MM.1S (cell line): ENCODE data around the gene C16orf54.
"Not testable (repeated sequence)": the region's sequence is repeated elsewhere in the genome, so short reads cannot be mapped to it uniquely, and the experiment has no call there.

Experiments used
- DNase-seq: peaks from one replicate; pipeline ENCODE4 v3.0.0-alpha.2; 2015
- H2AFZ ChIP-seq: fragments of 300-600 bp; sonication (generic); 2 replicates; pipeline ENCODE4 v1.6.0; 2016; ENCODE audit warnings: antibody characterized with exemption, low read length
- H3F3A ChIP-seq: fragments of 300-600 bp; sonication (generic); 2 replicates; pipeline ENCODE4 v1.6.1; 2016; ENCODE audit warnings: mild to moderate bottlenecking, antibody characterized with exemption, low read length, moderate library complexity, mixed read lengths; ENCODE audit not compliant: insufficient read depth
- H3K27ac ChIP-seq: fragments of 300-600 bp; sonication (generic); 2 replicates; pipeline ENCODE4 v1.5.1; 2016; ENCODE audit warnings: mild to moderate bottlenecking, low read length
- H3K27me3 ChIP-seq: fragments of 300-600 bp; sonication (generic); replicated peaks from 2 replicates; pipeline ENCODE4 v1.6.0; 2016; ENCODE audit warnings: low read length; ENCODE audit not compliant: insufficient read depth
- H3K36me3 ChIP-seq: fragments of 300-600 bp; sonication (generic); replicated peaks from 2 replicates; pipeline ENCODE4 v1.6.1; 2016; ENCODE audit warnings: mild to moderate bottlenecking, low read length, mixed read lengths; ENCODE audit not compliant: insufficient read depth
- H3K4me1 ChIP-seq: fragments of 300-600 bp; sonication (generic); 2 replicates; pipeline ENCODE4 v1.6.1; 2016; ENCODE audit warnings: low read length, mixed read lengths
- H3K4me2 ChIP-seq: fragments of 300-600 bp; sonication (generic); 2 replicates; pipeline ENCODE4 v1.6.0; 2016; ENCODE audit warnings: low read depth, low read length
- H3K4me3 ChIP-seq: fragments of 300-600 bp; sonication (generic); 2 replicates; pipeline ENCODE4 v1.5.1; 2016; ENCODE audit warnings: low read length, mixed read lengths
- H3K79me2 ChIP-seq: fragments of 300-600 bp; sonication (generic); 2 replicates; pipeline ENCODE4 v1.6.1; 2016; ENCODE audit warnings: mixed run types, low read length, mixed read lengths
- H3K9ac ChIP-seq: fragments of 300-600 bp; sonication (generic); 2 replicates; pipeline ENCODE4 v1.6.1; 2016; ENCODE audit warnings: low read length, mixed read lengths
- H3K9me2 ChIP-seq: fragments of 300-600 bp; sonication (generic); replicated peaks from 2 replicates; pipeline ENCODE4 v1.6.1; 2016; ENCODE audit warnings: mild to moderate bottlenecking, low read length, mixed read lengths; ENCODE audit not compliant: insufficient read depth
- H3K9me3 ChIP-seq: fragments of 300-600 bp; sonication (generic); replicated peaks from 2 replicates; pipeline ENCODE4 v1.6.1; 2016; ENCODE audit warnings: mild to moderate bottlenecking, low read length, mixed read lengths; ENCODE audit not compliant: insufficient read depth
- H4K20me1 ChIP-seq: fragments of 300-600 bp; sonication (generic); 2 replicates; pipeline ENCODE4 v1.6.1; 2016; ENCODE audit warnings: mild to moderate bottlenecking, low read length, moderate library complexity, mixed read lengths; ENCODE audit not compliant: insufficient read depth
- CTCF ChIP-seq: fragments of 300-600 bp; sonication (generic); IDR thresholded peaks from 2 replicates; pipeline ENCODE4 v1.5.1; 2016; ENCODE audit warnings: antibody characterized with exemption, low read length, mixed read lengths
- EZH2 ChIP-seq: fragments of 300-600 bp; sonication (generic); optimal IDR thresholded peaks from 2 replicates; pipeline ENCODE3; 2017; ENCODE audit warnings: low read depth, mild to moderate bottlenecking, antibody characterized with exemption, low read length, mixed read lengths
- EZH2phosphoT487 ChIP-seq: fragments of 300-600 bp; sonication (generic); IDR thresholded peaks from 2 replicates; pipeline ENCODE4 v1.6.1; 2018; ENCODE audit warnings: antibody characterized with exemption, low read length

Gene C16orf54

GRCh38 chr16:29756654-29757053 is 10.9 kb upstream of the C16orf54 start:
- no peaks in the 10 kb centered on the region for H3K27me3 ChIP-seq
- no peak overlapping the region for H3K9ac ChIP-seq
- no peak overlapping the region for H3K4me2 ChIP-seq
- no peak overlapping the region for H3K27ac ChIP-seq
- TF ChIP-seq EZH2 = no peak
- TF ChIP-seq EZH2phosphoT487 = no peak
- no peak for TF ChIP-seq CTCF
- H2AFZ ChIP-seq = no peak overlapping the region
- H3K79me2 ChIP-seq = no peaks in the 10 kb centered on the region
- DNase-seq = no peak
- no peaks in the 10 kb centered on the region for H4K20me1 ChIP-seq
- no peaks in the 10 kb centered on the region for H3K36me3 ChIP-seq
- peaks cover 6% of the 10 kb centered on the region for H3K4me1 ChIP-seq
- no peak overlapping the region for H3K4me3 ChIP-seq
- no peaks in the 10 kb centered on the region for H3K9me3 ChIP-seq
- H3F3A ChIP-seq = 0 out of 2 replicates have a peak, but pooled peaks cover 9% of the 10 kb centered on the region
- no peaks in the 10 kb centered on the region for H3K9me2 ChIP-seq

- Histone ChIP-seq H3K9me3 (no peaks in the 10 kb centered on the region), H3K27ac (no peak overlapping the region), H3K4me1 (peaks cover 6% of the 10 kb centered on the region), H3K36me3 (no peaks in the 10 kb centered on the region), H4K20me1 (no peaks in the 10 kb centered on the region), H3K4me3 (no peak overlapping the region), H2AFZ (no peak overlapping the region), H3K9ac (no peak overlapping the region), H3K79me2 (no peaks in the 10 kb centered on the region), H3K4me2 (no peak overlapping the region), H3K27me3 (no peaks in the 10 kb centered on the region), H3F3A (peaks cover 9% of the 10 kb centered on the region; the same call in 1 of the 2 replicates), H3K9me2 (no peaks in the 10 kb centered on the region)
- no peak for DNase-seq
- TF ChIP-seq CTCF = no peak
- no peak for TF ChIP-seq EZH2phosphoT487
- no peak for TF ChIP-seq EZH2
Observed at GRCh38 chr16:29753516-29753915, 7.7 kb upstream of the C16orf54 start.

GRCh38 chr16:29748760-29749149 is 3.0 kb upstream of the C16orf54 start:
- not testable (repeated sequence) for H3K4me3 ChIP-seq, H3K9me3 ChIP-seq, H2AFZ ChIP-seq, H3K9me2 ChIP-seq, H3K27ac ChIP-seq, H3K36me3 ChIP-seq, H3F3A ChIP-seq, H4K20me1 ChIP-seq, H3K9ac ChIP-seq, H3K27me3 ChIP-seq, H3K4me2 ChIP-seq, DNase-seq
- H3K4me1 ChIP-seq = peaks cover 23% of the 10 kb centered on the region
- peaks cover 20% of the 10 kb centered on the region for H3K79me2 ChIP-seq

- H3K4me3 ChIP-seq = no peak overlapping the region
- H3K27me3 ChIP-seq = no peaks in the 10 kb centered on the region
- no peaks in the 10 kb centered on the region for H3K36me3 ChIP-seq
- no peak for TF ChIP-seq EZH2
- no peak for TF ChIP-seq CTCF
- no peak for TF ChIP-seq EZH2phosphoT487
- no peaks in the 10 kb centered on the region for H3K9me2 ChIP-seq
- DNase-seq = no peak
- H2AFZ ChIP-seq = no peak overlapping the region
- H3K9me3 ChIP-seq = no peaks in the 10 kb centered on the region
- no peak overlapping the region for H3K9ac ChIP-seq
- H3K4me2 ChIP-seq = no peak overlapping the region
- H3F3A ChIP-seq = peaks cover 5% of the 10 kb centered on the region; the same call in 1 of the 2 replicates
- no peaks in the 10 kb centered on the region for H4K20me1 ChIP-seq
- no peak overlapping the region for H3K27ac ChIP-seq
- H3K4me1 ChIP-seq = peaks cover 23% of the 10 kb centered on the region
- peaks cover 20% of the 10 kb centered on the region for H3K79me2 ChIP-seq
Observed at GRCh38 chr16:29747947-29748759, 2.4 kb upstream of the C16orf54 start.

- H3K79me2 ChIP-seq = peaks cover 20% of the 10 kb centered on the region
- peak overlapping the region; percentile 55; the same call in 1 of the 2 replicates for H3K27ac ChIP-seq
- peak overlapping the region; percentile 5; the same call in 1 of the 2 replicates for H2AFZ ChIP-seq
- H3K4me3 ChIP-seq, H3F3A ChIP-seq, H3K27me3 ChIP-seq, H3K9me3 ChIP-seq, H3K9me2 ChIP-seq, H4K20me1 ChIP-seq, DNase-seq, H3K36me3 ChIP-seq: not testable (repeated sequence)
- peak overlapping the region; percentile 95; the same call in 1 of the 2 replicates for H3K9ac ChIP-seq
- H3K4me1 ChIP-seq = peaks cover 23% of the 10 kb centered on the region
- peak overlapping the region; percentile 76; the same call in 1 of the 2 replicates for H3K4me2 ChIP-seq
Observed at GRCh38 chr16:29746518-29746917, 728 bp upstream of the C16orf54 start.
